HUES64 (cell line): Measurements from ENCODE around the gene MED29.

Experiments
- H3K27ac ChIP-seq: 2 replicates; pipeline ENCODE4 v1.7.0; 2013; ENCODE audit warnings: low read depth, low read length, inconsistent platforms
- H3K27me3 ChIP-seq: 2 replicates; pipeline ENCODE4 v1.6.1; 2013; ENCODE audit warnings: mild to moderate bottlenecking, low read length; ENCODE audit not compliant: insufficient read depth
- H3K36me3 ChIP-seq: 2 replicates; pipeline ENCODE4 v1.6.1; 2013; ENCODE audit warnings: mild to moderate bottlenecking, low read length; ENCODE audit not compliant: insufficient read depth
- H3K4me1 ChIP-seq: 2 replicates; pipeline ENCODE4 v1.6.1; 2013; ENCODE audit warnings: mild to moderate bottlenecking, low read length, moderate library complexity; ENCODE audit not compliant: insufficient read depth
- H3K4me3 ChIP-seq: 2 replicates; pipeline ENCODE4 v1.5.1; 2013; ENCODE audit warnings: mild to moderate bottlenecking, low read length, moderate library complexity
- H3K9ac ChIP-seq: 2 replicates; pipeline ENCODE4 v1.6.1; 2013; ENCODE audit warnings: mild to moderate bottlenecking, low read depth, low read length
- H3K9me3 ChIP-seq: 2 replicates; pipeline ENCODE4 v1.6.1; 2013; ENCODE audit warnings: low read depth, low read length; ENCODE audit not compliant: insufficient read depth
- WGBS: fragments of 150-250, 120-280 bp; methylation state at CpG from one replicate; pipeline ENCODE4 v1.1.7; 2013; ENCODE audit warnings: missing lambda C conversion rate; 5-methylcytosine and 5-hydroxymethylcytosine counted together

MED29 gene

DNA sequence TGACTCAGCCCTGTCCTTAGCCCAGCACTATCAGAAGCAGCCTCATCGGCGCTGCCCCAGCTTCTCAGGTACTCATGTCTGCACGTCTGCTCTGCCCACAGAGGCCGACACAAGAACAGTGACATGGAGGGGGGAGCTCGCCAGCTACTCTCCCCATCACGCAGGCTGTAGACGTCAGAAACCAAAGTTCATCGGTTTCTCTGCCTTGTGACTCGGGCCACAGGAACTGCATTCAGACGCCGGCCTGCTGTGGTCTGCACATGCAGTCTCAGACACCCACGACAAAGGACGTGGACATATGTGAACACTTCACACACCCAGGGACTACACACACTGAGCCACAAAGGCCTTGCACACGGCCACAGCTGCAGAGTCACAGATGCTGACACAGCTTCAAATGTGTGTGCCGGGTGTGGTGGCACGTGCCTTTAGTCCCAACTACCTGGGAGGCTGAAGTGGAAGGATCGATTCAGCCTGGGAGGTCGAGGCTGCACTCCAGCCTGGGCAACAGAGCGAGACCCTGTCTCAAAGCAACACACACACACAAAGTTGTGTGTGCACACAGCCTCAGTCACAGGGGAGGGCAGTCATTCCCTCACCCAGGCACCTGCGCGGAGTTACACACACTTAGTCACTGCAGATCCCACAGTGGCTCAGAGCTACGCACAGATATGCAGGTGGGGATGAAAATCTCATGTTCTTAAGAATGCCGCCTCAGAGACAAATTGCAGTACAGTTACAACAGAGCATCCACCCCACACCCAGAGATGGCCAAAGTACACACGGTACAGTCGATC lies 10.6 kb downstream of the MED29 start:
- WGBS, result 77% methylated on average over 25 of the region's 25 CpGs
- H3K4me1 ChIP-seq, result peaks cover 25% of the 10 kb centered on the region
- no peaks in the 10 kb centered on the region for H3K9me3 ChIP-seq
- no peaks in the 10 kb centered on the region for H3K27me3 ChIP-seq
- 0 out of 2 replicates have a peak, but pooled peaks cover 5% of the 10 kb centered on the region for H3K36me3 ChIP-seq
- H3K9ac ChIP-seq, result peak overlapping the region; percentile 82
- peak overlapping the region; percentile 67 for H3K4me3 ChIP-seq
- H3K27ac ChIP-seq, result peak overlapping the region; percentile 98

DNA sequence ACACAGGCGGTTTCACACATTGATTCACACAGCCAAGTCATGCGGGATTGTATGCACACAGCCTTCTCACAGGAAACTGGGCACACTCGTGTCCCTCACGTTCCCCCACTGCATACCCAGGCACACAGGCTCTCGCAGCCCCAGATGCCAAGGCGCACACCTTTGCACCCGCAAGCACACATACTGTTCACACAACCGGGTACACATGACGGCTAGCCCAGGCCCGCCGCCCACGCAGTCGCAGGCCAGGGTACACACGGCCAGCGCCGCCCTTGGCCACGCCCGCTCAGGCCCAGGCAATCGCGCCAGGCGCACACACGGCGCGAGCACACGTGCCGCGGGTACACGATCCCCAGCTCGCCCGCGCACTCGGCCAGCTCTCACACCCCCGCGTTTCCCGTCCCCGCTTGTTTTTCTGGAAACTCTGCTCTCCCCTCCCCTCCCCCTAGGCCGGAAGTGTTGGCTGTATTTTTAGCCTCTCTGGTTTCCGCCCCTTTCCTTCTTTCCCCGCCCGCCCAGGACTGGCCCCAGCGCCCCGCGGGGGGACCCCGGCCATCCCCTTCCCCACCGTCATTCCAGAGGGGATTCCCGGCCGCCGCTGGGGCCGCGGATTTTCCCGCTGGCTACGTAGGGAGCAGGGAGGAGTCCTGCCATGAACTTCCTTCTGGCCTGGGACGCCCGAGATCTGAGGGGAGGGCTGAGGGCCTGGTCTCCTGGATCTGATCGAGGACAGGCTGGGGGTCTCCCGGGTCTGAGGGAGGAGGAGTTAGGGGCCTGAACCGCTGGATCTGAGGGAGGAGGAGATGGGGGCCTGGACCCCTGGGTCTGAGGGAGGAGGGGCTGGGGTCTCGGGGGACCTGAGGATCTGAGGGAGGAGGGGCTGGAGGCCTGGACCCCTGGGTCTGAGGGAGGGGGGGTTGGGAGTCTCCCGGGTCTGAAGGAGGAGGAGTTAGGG lies 11.4 kb downstream of the MED29 start:
- WGBS, result 5% methylated on average over 59 of the region's 59 CpGs
- Histone ChIP-seq H3K27me3 (no peaks in the 10 kb centered on the region), H3K9me3 (no peaks in the 10 kb centered on the region), H3K9ac (peak overlapping the region; percentile 82), H3K27ac (peak overlapping the region; percentile 98), H3K36me3 (0 out of 2 replicates have a peak, but pooled peaks cover 2% of the 10 kb centered on the region), H3K4me3 (peak overlapping the region; percentile 67), H3K4me1 (peaks cover 25% of the 10 kb centered on the region)

DNA sequence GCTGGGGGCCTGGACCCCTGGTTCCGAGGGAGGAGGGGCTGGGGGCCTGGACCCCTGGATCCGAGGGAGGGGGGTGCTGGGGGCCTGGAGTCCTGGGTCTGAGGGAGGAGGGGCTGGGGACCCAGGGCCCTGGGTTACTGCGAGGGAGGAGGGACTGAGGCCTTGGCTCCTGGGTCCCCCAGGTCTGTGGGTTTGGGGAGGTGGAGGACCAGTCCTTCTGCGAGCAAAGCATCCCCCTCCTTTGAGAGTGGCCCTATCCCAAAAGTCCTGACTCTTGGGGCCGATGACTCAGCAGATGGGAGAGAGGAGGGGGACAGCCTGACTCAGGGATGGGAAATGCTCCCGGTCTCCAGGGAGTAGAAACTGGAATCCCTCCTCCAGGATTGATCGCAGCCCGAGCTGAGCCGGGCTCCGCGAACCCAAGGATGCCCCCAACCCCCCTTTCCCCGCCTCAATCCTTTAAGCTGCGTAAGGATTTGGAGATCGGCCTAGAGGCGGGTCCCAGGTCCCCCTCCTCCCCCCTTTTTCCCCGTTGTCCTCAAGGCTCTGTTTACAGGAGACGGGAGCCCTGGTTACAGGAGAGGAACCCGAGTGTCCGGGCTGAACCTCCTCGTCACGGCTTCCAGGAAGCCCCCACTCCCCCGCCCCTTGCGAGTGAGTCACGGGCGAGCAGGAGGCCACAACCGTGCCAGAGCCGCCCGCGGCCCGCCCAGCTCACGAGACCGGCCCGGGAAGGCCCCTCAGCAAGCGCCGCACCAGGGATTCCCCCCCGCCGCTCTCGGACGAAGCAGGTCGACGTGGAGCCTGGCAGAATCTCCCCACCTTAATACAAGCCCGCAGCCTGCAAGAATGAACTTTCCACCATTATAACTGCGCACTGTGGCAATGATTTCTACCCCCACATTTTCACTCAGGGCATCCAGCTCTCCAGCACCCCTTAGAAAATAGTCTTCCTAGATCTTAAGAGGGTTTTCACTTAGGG lies 12.4 kb downstream of the MED29 start:
- 0 out of 2 replicates have a peak, but pooled peaks cover 2% of the 10 kb centered on the region for H3K36me3 ChIP-seq
- peaks cover 22% of the 10 kb centered on the region for H3K4me1 ChIP-seq
- peak overlapping the region; percentile 98 for H3K27ac ChIP-seq
- H3K9ac ChIP-seq, result peak overlapping the region; percentile 82
- peak overlapping the region; percentile 67 for H3K4me3 ChIP-seq
- no peaks in the 10 kb centered on the region for H3K9me3 ChIP-seq
- H3K27me3 ChIP-seq, result no peaks in the 10 kb centered on the region
- 2% methylated on average over 43 of the region's 43 CpGs for WGBS

DNA sequence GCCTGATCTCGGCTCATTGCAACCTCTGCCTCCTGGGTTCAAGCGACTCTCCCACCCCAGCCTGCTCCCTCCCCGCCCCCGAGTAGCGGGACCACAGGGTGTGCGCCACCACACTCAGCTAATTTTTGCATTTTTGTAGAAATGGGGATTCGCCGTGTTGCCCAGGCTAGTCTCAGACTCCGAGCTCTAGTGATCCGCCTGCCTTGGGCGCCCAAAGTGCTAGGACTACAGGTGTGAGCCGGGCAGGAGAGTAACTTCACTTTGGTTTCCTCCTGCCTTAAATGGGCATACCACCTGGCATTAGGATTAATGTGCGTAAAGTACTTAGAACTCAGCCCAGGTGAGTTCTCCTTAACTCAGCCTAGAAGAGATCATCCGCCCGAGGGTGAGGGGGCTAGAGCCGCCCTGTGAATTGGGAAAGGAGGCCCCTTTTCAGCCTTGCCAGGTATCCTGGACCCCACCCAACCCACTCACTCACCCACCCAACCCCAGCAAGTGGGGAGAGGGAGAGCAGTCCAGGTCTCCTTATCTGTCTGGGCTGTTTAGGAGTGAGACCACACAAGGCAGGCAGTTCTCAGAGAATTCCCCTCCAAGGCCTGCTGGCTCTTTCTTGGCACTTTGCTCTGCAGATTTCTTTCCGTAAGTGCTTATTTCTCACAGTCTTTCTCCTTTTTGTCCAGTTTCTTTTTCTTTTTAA lies 14.2 kb downstream of the MED29 start:
- Histone ChIP-seq H3K9ac (no peak overlapping the region), H3K4me1 (peaks cover 30% of the 10 kb centered on the region), H3K9me3 (no peaks in the 10 kb centered on the region), H3K27ac (peak overlapping the region; percentile 38; the same call in 1 of the 2 replicates), H3K27me3 (no peaks in the 10 kb centered on the region), H3K36me3 (no peaks in the 10 kb centered on the region), H3K4me3 (peak overlapping the region; percentile 97; the same call in 1 of the 2 replicates)
- WGBS, result 90% methylated on average over 16 of the region's 17 CpGs

DNA sequence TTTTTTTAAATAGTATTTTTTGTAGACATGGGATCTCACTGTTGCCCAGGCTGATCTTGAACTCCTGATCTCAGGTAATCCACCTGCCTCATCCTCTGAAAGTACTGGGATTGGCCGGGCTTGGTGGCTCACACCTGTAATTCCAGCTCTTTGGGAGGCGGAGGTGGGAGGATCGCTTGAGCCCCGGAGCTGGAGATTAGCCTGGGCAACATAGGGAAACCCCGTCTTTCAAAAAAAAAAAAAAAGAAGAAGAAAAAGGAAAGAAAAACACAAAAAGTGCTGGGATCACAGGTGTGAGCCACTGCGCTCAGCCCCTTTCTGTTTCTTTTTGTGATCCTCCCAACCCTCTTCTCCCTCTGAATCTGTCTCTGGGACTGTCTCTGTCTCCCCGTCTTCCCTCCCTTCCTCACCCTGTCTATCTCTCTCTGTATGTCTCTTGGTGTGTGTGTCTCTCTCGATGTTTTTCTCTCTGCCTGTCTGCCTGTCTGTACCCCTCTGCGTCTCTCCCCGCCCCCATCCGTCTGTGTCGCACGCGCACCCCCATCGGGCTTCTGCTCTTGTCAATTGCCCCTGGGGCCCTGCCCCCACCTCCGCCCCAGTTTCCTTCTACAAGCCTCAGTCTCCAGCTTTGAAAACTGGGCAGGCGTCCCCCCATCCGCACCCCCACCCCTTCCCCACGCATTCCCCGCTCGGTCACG lies 14.9 kb downstream of the MED29 start:
- peaks cover 37% of the 10 kb centered on the region for H3K4me1 ChIP-seq
- H3K9ac ChIP-seq, result no peak overlapping the region
- H3K4me3 ChIP-seq, result peak overlapping the region; percentile 97

DNA sequence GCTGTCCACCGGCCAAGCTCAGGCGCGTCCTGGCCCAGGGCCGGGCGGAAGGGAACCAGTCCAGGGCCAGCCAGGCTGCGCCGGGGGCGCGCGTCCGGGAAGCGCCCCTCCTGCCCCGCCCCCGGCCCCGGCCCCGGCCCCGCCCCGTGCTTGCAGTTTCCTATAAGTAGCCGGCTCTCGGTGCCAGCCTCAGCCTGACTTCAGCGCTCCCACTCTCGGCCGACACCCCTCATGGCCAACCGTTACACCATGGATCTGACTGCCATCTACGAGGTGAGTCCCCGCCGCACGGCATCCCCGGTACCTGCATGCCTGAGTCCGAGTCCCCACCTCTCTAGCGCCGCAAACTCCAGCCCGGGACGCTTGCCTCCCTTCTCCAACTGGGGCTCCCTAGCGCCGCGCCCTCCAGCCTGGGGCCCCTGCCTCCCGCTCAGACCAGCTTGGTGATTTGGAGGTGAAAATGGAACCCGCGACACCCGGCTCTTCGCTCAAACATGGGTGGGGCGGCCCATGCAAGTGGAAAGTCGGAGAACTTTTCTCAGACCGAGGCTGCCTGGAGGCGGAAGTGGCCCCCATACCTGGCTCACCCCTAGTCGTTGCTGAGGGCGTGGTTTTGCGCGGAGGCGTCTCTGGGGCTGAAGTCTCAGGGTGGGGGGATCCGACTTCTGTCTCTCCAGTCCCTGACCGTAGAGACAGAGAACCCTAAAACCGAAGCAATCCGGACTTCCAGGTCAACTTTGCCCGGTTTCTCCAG lies 15.7 kb downstream of the MED29 start, which contains the start of gene ZFP36:
TSS of gene ZFP36 (plus strand) at position 192 of the 754 bp plus-strand sequence. CDS start at position 250, 58 bp downstream.
- no peaks in the 10 kb centered on the region for H3K36me3 ChIP-seq
- H3K27ac ChIP-seq, result peak within 1 kb of the TSS; percentile 83; the same call in 1 of the 2 replicates
- under 1% methylated on average over 56 of the region's 56 CpGs for WGBS
- H3K9me3 ChIP-seq, result no peaks in the 10 kb centered on the region
- peak within 1 kb of the TSS; percentile 97 for H3K4me3 ChIP-seq
- H3K9ac ChIP-seq, result peak within 1 kb of the TSS; percentile 81
- no peaks in the 10 kb centered on the region for H3K27me3 ChIP-seq
- H3K4me1 ChIP-seq, result peaks cover 38% of the 10 kb centered on the region

More for the DNA sequence above, 14.9 kb downstream of the MED29 start:
- H3K36me3 ChIP-seq, result no peaks in the 10 kb centered on the region
- WGBS, result 18% methylated on average over 21 of the region's 22 CpGs
- H3K9me3 ChIP-seq, result no peaks in the 10 kb centered on the region
- H3K27ac ChIP-seq, result peak overlapping the region; percentile 41; the same call in 1 of the 2 replicates
- H3K27me3 ChIP-seq, result no peaks in the 10 kb centered on the region

DNA sequence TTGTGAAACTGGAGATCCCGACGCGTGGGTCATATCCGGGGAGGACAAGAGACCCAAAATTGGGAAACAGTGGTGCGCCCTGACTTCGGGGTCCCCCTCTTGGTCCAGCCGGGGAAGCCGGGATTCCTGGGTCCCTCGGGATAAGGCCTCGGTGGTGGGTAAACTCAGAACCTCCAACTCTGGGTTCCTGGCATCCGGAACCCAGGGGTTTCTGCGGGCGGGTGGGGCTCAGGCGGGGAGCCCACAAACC lies 16.2 kb downstream of the MED29 start:
- H3K27me3 ChIP-seq, result no peaks in the 10 kb centered on the region
- 0 out of 2 replicates have a peak overlapping the region, but pooled peaks have one; percentile 83 for H3K27ac ChIP-seq
- H3K36me3 ChIP-seq, result no peaks in the 10 kb centered on the region
- no peaks in the 10 kb centered on the region for H3K9me3 ChIP-seq
- WGBS, result 21% methylated on average over 14 of the region's 14 CpGs
- H3K9ac ChIP-seq, result peak overlapping the region; percentile 81
- peaks cover 33% of the 10 kb centered on the region for H3K4me1 ChIP-seq
- peak overlapping the region; percentile 97 for H3K4me3 ChIP-seq

DNA sequence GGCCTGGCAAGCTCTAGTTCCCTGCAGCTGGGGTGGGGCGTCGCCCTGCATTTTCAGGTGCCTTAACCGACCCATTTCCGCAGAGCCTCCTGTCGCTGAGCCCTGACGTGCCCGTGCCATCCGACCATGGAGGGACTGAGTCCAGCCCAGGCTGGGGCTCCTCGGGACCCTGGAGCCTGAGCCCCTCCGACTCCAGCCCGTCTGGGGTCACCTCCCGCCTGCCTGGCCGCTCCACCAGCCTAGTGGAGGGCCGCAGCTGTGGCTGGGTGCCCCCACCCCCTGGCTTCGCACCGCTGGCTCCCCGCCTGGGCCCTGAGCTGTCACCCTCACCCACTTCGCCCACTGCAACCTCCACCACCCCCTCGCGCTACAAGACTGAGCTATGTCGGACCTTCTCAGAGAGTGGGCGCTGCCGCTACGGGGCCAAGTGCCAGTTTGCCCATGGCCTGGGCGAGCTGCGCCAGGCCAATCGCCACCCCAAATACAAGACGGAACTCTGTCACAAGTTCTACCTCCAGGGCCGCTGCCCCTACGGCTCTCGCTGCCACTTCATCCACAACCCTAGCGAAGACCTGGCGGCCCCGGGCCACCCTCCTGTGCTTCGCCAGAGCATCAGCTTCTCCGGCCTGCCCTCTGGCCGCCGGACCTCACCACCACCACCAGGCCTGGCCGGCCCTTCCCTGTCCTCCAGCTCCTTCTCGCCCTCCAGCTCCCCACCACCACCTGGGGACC lies 16.6 kb downstream of the MED29 start:
- whole genome bisulfite sequencing, result 73% methylated on average over 40 of the region's 40 CpGs
- no peaks in the 10 kb centered on the region for H3K36me3 ChIP-seq
- H3K27ac ChIP-seq, result no peak overlapping the region; the same call in 1 of the 2 replicates
- no peaks in the 10 kb centered on the region for H3K9me3 ChIP-seq
- H3K4me3 ChIP-seq, result peak overlapping the region; percentile 97
- no peaks in the 10 kb centered on the region for H3K27me3 ChIP-seq
- no peak overlapping the region for H3K9ac ChIP-seq
- peaks cover 33% of the 10 kb centered on the region for H3K4me1 ChIP-seq
